Measurements from ENCODE around the gene NTSR1.

Gene NTSR1

GRCh38 chr20:62787321-62787720, 78.7 kb downstream of the NTSR1 start:
- ATAC-seq, result no peak

DNA sequence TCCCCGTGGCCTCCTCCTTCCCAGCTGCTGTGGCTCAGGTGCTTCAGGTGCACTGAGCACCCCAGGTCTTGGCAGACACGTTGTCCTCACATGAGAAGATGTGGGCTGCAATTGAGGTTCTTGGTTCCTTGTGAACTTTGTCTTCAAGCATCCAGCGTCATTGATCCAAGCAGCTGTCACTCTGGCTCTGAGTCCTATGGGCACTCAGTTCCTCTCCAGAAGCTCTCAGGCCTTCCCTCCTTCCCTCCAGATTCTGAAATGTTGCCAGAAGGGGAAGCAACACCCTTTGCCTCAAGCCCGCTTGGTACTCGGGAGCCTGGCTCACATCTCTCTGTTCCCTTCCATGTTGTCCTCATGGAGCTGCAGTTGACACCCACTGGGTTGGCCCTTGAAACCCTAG, 79.2 kb downstream of the NTSR1 start:
- ATAC-seq (no peak), DNase-seq (no peak)

More at GRCh38 chr20:62787321-62787720, 78.7 kb downstream of the NTSR1 start:
- no peak for DNase-seq

DNA sequence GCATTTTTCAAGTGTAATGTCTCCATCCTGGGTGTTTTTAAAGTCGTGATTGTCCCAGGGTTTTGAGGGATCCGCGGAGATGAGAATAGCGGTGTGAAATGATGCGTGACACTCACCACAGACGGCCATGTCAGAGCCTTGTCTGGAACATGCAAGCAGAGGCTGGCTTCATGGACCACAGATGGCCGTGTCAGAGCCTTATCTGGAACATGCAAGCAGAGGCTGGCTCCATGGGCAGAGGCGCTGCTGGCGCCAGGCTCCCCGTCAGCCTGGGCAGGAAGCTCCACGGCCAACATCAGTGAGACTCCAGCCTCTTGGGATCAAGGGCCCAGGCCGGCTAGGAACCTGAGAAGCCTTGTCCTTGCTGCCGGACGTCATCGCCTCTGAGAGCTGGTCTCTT, 80.0 kb downstream of the NTSR1 start:
- DNase-seq, result no peak
- ATAC-seq, result no peak

DNA sequence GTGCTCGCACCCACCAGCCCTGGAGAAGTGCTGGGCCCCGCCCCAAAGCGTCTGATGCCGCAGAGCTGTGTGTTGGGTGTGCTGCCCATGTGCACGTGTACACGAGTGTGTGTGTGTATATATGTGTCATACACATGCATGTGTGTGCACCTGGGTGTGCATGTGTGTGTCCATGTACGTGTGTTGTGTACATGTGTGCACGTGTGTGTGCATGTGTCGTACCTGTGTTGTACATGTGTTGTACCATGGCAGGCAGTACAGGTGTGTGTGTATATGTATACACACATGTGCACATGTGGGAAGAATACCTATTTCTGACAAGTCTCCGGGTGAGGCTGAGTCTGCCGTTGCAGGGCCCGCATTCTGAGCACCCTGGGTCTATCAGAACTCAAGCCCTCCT, 81.4 kb downstream of the NTSR1 start:
- DNase-seq (no peak), ATAC-seq (no peak)

GRCh38 chr20:62791301-62792181, 82.9 kb downstream of the NTSR1 start:
- ATAC-seq, result peak; percentile 28

DNA sequence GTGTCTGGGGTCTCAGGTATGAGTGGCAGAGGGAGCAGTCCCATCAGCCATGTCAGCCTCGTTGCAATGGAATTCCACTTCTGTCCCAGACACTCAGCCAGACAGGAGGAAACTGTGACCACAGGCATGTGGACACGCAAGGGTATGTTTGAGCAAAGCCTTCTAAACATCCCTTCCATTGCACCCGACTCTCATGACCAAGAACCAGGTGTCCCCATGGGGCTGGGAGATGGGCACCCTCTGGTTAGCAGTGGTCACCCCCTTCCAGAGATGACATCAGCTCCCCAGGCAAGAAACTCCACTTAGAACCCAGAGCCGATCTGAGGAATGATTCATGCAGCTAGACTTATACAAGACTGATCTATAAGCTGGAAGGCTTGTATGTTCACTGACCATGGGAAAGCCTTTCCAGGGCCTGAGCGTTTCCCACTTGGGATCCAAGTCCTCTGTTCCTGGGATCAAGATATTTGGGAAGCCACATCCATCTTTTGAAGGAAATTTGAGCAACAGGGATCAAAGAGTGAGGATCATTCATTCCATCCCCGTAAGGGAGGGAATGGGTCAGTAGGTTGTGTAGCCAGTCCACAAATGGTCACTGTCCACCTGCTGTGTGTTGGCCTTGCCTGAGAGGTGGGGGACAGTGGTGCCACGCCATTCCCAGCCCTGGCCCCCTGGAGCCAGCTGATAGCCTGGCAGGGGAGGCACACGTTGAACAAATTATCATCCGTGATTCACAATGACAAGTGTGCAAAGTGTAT, 83.7 kb downstream of the NTSR1 start:
- ATAC-seq, result no peak
- no peak for DNase-seq

More at GRCh38 chr20:62791301-62792181, 82.9 kb downstream of the NTSR1 start:
- peak; percentile 84 for DNase-seq

GRCh38 chr20:62792940-62793756, 84.5 kb downstream of the NTSR1 start:
- DNase-seq (peak; percentile 18), ATAC-seq (no peak)

GRCh38 chr20:62793757-62794006, 85.0 kb downstream of the NTSR1 start:
- DNase-seq (no peak), ATAC-seq (no peak)

- DNase-seq (peak; percentile 99), ATAC-seq (peak; percentile 79)
These were observed 85.5 kb downstream of the NTSR1 start for GRCh38 chr20:62794007-62794724.

DNA sequence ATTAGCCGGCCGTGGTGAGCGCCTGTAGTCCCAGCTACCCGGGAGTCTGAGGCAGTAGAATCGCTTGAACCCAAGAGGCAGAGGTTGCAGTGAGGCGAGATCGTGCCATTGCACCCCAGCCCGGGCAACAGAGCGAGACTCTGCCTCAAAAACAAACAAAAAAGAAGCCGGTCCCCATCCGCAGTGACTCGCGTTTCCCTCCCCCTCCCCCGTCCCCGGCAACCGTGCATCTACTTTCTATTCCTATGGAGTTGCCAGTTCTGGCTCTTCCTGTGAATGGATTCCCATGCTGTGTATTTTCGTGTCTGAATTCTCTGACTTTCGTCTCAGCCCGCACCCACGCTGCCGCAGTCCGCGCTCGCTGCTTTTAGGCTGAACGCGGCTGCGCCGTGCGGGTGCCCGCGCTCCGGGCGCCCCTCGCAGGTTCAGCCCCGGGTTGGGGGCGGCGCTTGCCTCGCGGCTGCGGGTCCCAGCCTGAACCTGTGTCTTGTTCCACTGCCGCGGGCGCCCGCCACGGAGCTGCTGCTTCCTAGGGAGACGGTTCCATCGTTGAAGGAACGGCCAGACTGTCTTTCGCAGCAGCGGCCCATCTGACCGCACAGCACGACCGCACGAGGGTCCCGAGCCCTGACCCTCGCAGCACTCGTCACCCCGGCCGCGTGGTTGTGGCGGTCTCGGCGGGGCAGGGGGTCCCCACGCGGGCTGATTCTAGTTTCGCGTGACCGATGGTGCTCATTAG, 86.6 kb downstream of the NTSR1 start:
- peak; percentile 8 for ATAC-seq
- DNase-seq, result peak; percentile 82

DNA sequence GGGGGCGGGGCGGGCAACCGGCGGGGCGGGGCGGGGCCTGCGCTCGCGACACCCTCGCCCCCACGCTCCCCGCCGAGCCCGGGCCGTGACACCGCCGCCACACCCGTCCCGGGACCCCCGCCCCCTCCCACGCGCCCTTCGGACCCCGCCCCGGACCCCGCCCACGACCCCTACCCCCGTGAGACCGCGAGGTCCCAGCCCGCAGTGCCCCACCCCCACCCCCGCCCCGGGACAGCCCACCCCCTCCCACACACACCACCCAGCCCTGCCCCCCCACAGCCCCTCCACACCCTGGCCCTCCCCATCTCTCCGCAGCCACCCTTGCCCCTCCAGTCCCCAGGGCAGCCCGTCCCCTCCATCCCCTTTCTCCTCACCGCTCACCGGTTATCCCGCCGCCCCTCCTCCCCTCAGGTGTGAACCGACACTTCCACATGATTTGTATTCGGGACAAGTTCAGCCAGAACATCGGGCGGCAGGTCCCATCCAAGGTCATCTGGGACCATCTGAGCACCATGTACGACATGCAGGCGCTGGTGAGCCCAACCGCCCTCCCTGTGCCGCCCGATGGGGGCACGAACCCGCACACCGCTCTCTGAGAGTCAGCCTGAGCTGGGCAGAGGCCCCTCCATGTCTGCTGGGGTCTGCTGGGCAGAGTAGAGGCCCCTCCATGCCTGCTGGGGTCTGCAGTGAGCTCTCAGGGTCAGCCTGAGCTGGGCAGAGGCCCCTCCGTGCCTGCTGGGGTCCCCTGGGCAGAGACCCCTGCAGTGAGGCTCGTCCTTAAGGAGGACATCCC, 88.3 kb downstream of the NTSR1 start:
- ATAC-seq (no peak), DNase-seq (no peak)

DNA sequence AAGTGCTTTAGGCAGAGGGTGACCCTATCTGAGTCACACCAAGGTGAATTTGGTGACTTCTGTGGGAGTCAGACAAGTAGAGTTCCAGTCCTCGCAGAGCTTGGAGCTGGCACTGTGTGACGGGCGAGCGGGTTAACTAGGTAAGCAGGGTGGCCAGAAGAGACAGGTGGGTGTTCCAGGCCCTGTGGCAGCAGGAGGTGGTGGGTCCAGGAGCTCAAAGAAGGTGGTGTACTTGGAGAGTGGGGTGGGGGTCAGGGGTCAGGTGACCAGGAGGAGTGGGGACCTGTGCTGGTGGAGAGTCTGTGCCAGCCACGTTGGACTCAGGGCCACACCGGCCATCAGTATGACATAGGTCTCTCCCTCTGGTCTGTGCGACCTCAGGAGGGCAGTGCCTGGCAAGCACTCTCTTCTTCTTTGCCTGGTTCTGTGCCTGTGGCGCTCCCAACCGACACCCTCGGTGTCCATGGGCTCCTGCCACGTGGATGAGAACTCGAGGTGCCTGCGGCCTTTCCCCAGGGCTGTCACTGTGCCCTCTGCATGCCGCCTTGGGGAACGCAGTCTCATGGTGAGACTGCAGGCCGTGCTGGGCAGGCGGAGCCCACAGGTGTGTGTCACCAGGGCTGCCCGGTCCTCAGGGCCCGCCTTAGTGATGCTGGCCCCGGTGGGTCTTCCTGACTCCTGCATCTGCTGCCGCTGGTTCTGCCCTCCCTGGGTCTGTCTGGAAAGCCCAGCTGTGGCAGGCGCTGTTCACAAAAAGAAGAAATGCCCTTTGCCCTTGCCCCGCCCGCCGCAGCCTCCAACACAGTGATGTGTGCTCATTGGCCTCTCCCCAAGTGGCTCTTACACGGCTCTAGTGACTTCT, 89.3 kb downstream of the NTSR1 start:
- ATAC-seq, result no peak
- DNase-seq, result no peak

- ATAC-seq, result no peak
- no peak for DNase-seq
These were observed 90.4 kb downstream of the NTSR1 start for GRCh38 chr20:62799036-62799435.

- DNase-seq, result no peak
- no peak for ATAC-seq
These were observed 90.8 kb downstream of the NTSR1 start for GRCh38 chr20:62799459-62799858.

GRCh38 chr20:62799873-62800272, 91.2 kb downstream of the NTSR1 start:
- ATAC-seq (no peak), DNase-seq (no peak)

GRCh38 chr20:62800314-62801259, 92.0 kb downstream of the NTSR1 start:
- ATAC-seq, result no peak

DNA sequence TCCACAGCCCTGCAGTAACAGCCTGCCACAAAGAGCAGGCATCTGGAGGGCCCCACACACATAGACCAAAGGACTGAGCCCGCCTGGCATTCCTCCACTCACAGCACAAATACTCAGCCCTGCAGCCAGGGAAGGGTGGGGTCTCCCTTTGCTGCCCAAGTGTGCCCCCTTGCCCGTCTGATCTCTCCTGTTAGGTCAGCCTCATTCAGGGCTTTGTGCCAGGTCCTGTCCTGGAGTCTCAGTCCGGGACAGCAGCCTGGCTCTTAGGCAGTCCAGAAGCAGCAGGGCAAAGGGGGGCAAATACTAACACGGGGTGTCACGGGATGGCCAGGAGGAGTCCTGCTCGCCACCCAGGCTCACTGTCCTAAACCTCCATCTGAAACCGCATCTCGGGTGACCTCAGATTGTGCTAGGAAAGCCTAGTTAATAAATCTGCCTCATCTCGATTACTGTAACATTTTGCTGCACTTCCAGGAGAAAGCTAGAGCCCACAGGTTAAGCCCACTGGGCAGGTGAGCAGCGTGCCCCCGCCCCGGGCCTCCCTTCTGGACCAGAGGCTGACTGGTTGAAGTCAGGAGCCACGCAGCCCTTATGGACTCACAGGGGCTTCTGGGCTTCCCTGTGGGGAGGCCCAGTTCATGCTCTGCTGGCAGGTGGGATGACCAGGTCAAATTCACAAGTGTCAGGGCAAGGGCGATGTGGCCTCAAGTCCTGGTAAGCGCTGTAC, 92.8 kb downstream of the NTSR1 start:
- DNase-seq, result no peak
- no peak for ATAC-seq

More at GRCh38 chr20:62800314-62801259, 92.0 kb downstream of the NTSR1 start:
- DNase-seq, result no peak

Measured in stimulated activated naive CD8-positive, alpha-beta T cell treated with anti-CD3 and anti-CD28 coated beads, Interleukin-15, Interleukin-2, amounts not matched to agents 100 U/mL and 50 U/mL, for 24 hours (primary cell).